A673 (cell line): ENCODE data around the gene DSCAML1.

ENCODE experiments used
- CTCF ChIP-seq: fragments of 300-800, 200-600 bp; sonication (generic); conservative IDR thresholded peaks from 2 replicates; pipeline ENCODE4 v1.5.1; 2017; ENCODE audit warnings: low read depth, mild to moderate bottlenecking, antibody characterized with exemption, low read length, moderate library complexity, mixed read lengths
- EZH2 ChIP-seq: fragments of 200-600 bp; sonication (generic); IDR thresholded peaks from 2 replicates; pipeline ENCODE4 v1.6.1; 2017; ENCODE audit warnings: borderline replicate concordance, low read depth, mild to moderate bottlenecking, mixed read lengths, antibody characterized with exemption, low read length; ENCODE audit not compliant: poor library complexity, severe bottlenecking

DNA sequence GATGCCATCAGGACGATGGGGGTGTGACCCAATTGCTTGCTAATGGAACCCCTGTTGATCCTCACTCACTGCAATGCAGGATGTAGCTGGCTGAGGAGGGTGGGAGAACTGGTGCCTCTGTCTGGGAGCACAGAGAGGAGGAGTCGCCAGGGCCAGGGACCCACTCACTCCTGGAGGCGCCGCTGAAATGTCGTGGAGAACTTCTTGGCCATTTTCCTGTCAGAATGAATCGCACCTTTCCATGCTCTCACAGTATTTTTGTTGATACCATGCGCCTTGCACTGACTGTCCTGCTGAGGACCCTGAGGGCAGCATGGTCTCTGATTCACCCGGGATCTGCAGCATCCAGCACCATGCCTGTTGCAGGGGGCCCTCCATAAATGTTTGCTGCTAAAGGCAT is 211.4 kb downstream of the DSCAML1 start:
- TF ChIP-seq CTCF (no peak), EZH2 (no peak)
